Measurements from ENCODE around the gene WDR6. TPM values are rescaled to one million over a fixed set of nuclear protein-coding genes. Genes with fewer than 3 reads are reported as not detected.
A peak's percentile ranks its signal among the peaks of the same experiment; 100 is the strongest.

The WDR6 gene
- polyA plus RNA-seq, 2 of the 4 experiments (the other 2 are of a cell fraction) = 64.2 to 99.6 TPM

DNA sequence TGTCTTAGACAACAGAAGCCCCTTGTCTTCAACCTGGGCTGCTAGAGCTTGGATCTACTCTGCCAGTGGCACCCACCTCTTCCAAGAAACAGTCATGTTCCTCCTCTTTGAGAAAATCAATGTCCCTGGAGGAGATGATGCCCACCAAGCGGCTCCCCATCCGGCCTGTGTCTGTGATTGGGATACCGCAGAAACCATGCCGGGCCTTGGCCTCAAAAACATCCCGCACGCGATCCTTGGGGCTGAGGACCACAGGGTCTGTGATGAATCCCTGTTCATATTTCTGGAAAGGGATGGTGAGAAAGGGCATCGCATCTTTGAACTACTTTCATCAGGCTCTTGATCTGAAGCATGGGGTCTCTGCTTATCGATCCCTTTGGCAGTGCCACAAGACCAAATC, 20.4 kb downstream of the WDR6 start:
- Histone ChIP-seq H3K4me2 (peak overlapping the region; percentile 99), H3K4me1 (peaks cover 24% of the 10 kb centered on the region), H3K9me3 (no peaks in the 10 kb centered on the region), H3K4me3 (peak overlapping the region; percentile 81; the same call in 2 of the 3 replicates), H3K27ac (peak overlapping the region in 1 of 2 experiments; percentile 90; a peak in 1 of 6 replicates)
- FAIRE-seq (no peak), DNase-seq (ENCODE audit: low read depth in 1 of 2, low spot score in 1 of 2) (no peak), ATAC-seq (no peak)
- CTCF ChIA-PET = interaction anchor here (1.1 to 1.7 kb wide), 2 partner anchors 14 to 67 kb away, joined by 3 to 5 read pairs; partner anchors contain the start of gene QRICH1
- TF ChIP-seq KDM5A (IDR thresholded peaks at IDR 0.05) (no peak), SREBF2 (IDR thresholded peaks at IDR 0.05) (no peak), POLR2A (IDR thresholded peaks at IDR 0.05; ENCODE audit: low read length) (0 out of 2 replicates have a peak, but pooled peaks have one; percentile 9)
- 96% methylated on average over 5 of the region's 9 CpGs for WGBS (ENCODE audit: missing lambda C conversion rate)
- POLR2A ChIA-PET = no interaction called here

GRCh38 chr3:49028298-49028672, 21.1 kb downstream of the WDR6 start:
- DNase-seq (ENCODE audit: low read depth in 1 of 2, low spot score in 1 of 2) (no peak), ATAC-seq (0 out of 6 replicates have a peak, but pooled peaks of 1 of the 2 experiments have one; percentile 1), FAIRE-seq (no peak)
- 82% methylated on average over 4 of the region's 4 CpGs for WGBS (ENCODE audit: missing lambda C conversion rate)
- TF ChIP-seq MAZ (IDR thresholded peaks at IDR 0.05; ENCODE audit: borderline replicate concordance, low read depth, low read length) (no peak), RCOR1 (IDR thresholded peaks at IDR 0.05; ENCODE audit: low read depth, low read length) (no peak), ELK1 (IDR thresholded peaks at IDR 0.05; ENCODE audit: low read depth, low read length) (no peak), FOSB (CRISPR knock-in tag; IDR thresholded peaks at IDR 0.05) (no peak), HDAC2 (IDR thresholded peaks at IDR 0.05) (no peak), JUNB (IDR thresholded peaks at IDR 0.05) (no peak), MYC (IDR thresholded peaks at IDR 0.05; ENCODE audit: borderline replicate concordance, low read length) (no peak), RARB (CRISPR knock-in tag; IDR thresholded peaks at IDR 0.05) (no peak), MAFK (IDR thresholded peaks at IDR 0.05; ENCODE audit: partially characterized antibody) (no peak), TP53 (CRISPR knock-in tag; IDR thresholded peaks at IDR 0.05) (no peak), CHD2 (IDR thresholded peaks at IDR 0.05; ENCODE audit: low read length, partially characterized antibody) (no peak), ZFP36 (IDR thresholded peaks at IDR 0.05; ENCODE audit: borderline replicate concordance, partially characterized antibody) (no peak), HEYL (CRISPR knock-in tag; IDR thresholded peaks at IDR 0.05) (no peak), NR3C1 (IDR thresholded peaks at IDR 0.05) (no peak), BHLHE40 (IDR thresholded peaks at IDR 0.05; ENCODE audit: low read depth, low read length) (no peak)
- TF ChIP-seq, protein P1, sequence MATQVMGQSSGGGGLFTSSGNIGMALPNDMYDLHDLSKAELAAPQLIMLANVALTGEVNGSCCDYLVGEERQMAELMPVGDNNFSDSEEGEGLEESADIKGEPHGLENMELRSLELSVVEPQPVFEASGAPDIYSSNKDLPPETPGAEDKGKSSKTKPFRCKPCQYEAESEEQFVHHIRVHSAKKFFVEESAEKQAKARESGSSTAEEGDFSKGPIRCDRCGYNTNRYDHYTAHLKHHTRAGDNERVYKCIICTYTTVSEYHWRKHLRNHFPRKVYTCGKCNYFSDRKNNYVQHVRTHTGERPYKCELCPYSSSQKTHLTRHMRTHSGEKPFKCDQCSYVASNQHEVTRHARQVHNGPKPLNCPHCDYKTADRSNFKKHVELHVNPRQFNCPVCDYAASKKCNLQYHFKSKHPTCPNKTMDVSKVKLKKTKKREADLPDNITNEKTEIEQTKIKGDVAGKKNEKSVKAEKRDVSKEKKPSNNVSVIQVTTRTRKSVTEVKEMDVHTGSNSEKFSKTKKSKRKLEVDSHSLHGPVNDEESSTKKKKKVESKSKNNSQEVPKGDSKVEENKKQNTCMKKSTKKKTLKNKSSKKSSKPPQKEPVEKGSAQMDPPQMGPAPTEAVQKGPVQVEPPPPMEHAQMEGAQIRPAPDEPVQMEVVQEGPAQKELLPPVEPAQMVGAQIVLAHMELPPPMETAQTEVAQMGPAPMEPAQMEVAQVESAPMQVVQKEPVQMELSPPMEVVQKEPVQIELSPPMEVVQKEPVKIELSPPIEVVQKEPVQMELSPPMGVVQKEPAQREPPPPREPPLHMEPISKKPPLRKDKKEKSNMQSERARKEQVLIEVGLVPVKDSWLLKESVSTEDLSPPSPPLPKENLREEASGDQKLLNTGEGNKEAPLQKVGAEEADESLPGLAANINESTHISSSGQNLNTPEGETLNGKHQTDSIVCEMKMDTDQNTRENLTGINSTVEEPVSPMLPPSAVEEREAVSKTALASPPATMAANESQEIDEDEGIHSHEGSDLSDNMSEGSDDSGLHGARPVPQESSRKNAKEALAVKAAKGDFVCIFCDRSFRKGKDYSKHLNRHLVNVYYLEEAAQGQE (IDR thresholded peaks at IDR 0.05) = no peak
- peaks cover 21% of the 10 kb centered on the region for H3K4me1 ChIP-seq
- CTCF ChIA-PET = interaction anchor here (1.1 to 1.7 kb wide), 4 partner anchors 9 to 66 kb away, joined by 3 to 5 read pairs (median 4); partner anchors contain the start of gene QRICH1
- H3K4me2 ChIP-seq = peak overlapping the region; percentile 99
- peak overlapping the region; percentile 81 for H3K4me3 ChIP-seq
- peak overlapping the region; percentile 90 to 91 for H3K27ac ChIP-seq
- H3K9me3 ChIP-seq = no peaks in the 10 kb centered on the region
- POLR2A ChIA-PET = interaction anchor here (1.4 to 1.8 kb wide), 3 partner anchors 17 to 66 kb away, joined by 6 to 28 read pairs (median 18); partner anchors contain the start of genes QRICH1 and WDR6
